ENCODE measurements around the gene RFLNA.

- TF ChIP-seq EZH2 (IDR thresholded peaks at IDR 0.05; ENCODE audit: borderline replicate concordance, low read length) (no peak), CTCF (conservative IDR thresholded peaks at IDR 0.05 in 1 of 2, IDR thresholded peaks at IDR 0.05 in 1 of 2; ENCODE audit: extremely low read depth in 1 of 2, insufficient read depth in 1 of 2, low read depth in 1 of 2, low read length in 2 of 2) (no peak)
These were observed 14.3 kb downstream of the RFLNA start for GRCh38 chr12:124309231-124309630.
